Measurements from ENCODE around the gene B3GNT9.
"Not testable (repeated sequence)": the region's sequence is repeated elsewhere in the genome, so short reads cannot be mapped to it uniquely, and the experiment has no call there.

The B3GNT9 gene

DNA sequence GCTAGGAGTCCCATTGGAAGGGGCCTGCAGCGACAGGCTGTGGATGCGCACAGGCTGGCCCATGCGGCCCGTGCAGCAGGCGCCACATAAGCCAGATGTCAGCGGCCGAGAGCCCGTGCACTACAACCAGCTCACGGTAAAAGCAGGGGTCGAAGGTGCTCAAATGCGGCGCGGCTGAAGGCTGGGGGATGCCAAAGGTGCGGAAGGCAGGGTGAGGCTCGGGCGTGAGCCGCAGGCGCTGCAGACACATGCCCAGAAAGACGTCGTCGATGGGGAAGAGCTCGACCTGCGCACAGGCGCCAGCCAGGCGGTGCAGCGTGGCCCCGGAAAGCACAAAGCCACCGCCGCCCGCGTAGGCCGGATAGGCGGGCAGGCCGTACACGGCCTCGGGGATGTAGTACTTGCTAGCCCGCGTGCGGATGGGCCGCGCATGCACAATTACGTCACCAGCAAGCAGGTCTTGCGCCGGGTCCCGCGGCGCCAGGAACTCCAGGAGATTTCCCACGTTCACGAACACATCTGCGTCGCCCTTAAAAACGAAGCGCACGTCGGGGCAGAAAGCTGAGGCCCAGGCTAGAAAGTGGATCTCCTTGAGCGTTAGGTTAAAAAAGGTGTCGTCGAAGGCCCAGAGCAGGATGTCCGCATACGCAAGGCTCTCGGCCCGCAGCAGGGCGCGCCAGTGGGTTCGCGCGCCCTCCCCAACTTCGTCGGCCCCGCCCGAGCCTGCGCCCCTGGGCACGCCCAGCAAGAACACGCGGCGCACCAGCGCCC lies 1.3 kb downstream of the B3GNT9 start:
- no peak for DNase-seq

DNA sequence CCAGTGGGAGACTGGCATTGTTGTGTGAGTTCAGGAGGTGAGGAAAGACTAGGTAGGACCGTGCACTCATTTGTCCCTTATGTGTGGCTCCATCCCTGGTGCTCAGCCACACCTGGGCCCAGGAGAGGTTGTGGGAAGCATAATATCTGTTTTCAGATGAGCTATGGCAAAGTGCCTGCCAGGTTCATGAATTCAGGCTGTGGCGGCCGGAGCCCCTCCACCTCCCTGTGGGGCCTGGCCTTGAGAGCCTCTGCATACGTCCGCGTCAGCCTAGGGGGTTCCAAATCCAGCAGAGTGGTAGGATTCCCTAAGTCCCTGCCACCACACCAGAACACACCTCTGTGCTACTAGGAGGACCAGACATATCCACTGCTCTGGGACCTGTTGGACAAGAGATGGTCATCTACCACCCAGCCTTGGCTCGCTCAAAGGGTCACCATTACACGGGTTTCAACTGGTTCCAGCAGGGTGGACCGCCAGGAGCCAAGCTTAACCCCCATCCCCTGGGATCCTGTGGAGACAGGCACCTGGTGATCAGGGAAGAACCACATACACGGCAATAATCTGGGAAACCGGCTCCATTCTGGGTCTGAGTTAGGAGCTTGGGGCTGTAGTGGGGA lies 2.0 kb downstream of the B3GNT9 start:
- no peak for DNase-seq

DNA sequence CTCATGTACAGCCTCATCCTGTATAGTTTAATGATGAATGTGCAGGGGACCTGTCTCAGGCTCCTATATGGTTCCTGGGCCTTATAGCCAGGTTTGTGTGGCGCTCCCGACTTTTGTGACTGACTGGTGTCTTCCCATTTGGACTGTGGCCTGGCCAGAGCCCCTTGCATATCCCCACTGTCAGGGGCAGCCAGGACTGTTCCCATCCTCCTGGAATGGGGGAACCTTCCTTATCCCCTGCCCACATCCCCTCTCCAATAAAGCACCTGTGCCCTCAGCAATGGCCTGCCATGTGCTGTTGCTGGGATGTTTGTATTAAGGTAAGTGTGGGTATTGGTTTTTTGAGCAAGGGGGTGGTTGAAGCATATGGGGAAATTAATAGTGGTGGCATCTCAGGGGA lies 2.6 kb downstream of the B3GNT9 start:
- DNase-seq: no peak

DNA sequence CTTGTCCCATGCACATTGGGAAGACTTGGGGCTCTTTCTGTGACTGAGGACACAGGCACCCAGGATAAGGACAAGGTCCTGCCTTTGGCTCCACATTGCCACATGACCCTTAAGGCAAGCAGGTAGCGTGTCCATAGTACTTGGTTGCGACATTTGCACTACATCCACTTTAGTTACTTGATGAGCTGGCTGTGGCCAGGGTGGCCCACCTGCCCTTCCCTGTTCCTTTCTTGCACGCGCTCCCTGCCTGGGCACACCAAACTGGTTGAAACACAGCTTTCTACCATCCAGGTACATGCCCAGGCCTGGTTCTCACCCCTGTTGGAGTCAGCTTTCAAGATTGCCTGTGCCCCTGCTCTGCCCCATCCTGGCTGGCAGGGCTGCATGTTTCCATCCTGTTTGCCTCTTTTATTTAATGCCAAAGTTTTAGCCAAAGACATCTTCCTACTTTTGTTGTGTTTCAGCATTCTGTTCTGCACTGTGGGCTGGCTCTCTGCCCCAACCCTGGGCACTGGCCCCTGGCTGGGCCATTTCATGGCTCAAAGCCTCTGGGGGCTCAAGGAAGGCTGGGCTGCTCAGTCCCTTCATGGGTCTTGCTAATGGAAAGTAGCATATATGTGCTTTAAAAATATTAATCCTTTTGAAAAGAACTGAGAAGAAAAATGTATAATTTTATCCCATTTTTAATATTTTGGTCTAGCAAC lies 3.2 kb downstream of the B3GNT9 start:
- DNase-seq: no peak

DNA sequence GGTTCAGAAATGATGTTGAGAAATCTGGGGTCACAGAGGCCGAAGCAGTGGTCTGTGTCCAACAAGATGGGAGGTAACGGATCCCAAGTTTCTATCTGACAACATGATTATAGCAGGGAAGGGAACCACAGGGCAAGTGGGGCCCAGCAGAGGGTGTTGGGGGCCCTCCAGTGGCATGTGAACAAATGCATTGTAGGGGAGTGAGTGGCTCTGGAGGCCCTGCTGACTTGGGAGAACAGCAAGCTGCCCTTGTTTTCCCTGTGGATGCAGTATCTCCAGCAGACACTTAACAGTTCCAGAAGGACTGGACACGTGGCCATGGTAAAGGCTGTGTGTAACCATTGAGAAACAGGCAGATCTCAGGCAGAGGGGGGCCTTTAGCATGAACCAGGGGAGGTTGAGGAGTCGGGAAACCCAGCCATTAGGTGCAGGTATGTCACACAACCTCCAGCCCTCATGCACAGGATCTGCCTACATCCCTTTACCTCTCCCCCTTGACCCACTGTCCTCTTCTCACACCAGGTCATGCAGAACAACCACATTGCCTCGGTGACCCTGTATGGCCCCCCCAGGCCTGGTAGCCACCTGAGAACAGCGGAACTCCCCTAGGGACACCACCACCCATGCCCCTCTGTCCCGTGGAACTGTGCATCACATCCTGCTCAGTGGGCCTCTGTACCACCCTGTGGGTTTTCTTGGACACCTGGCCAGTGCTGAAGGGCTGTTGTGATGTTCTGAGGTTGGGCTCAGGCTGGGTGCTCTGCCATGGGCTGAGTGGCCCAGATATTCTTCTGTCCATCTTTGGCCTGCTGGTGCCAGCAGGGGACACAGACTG lies 4.1 kb downstream of the B3GNT9 start:
- no peak for DNase-seq

DNA sequence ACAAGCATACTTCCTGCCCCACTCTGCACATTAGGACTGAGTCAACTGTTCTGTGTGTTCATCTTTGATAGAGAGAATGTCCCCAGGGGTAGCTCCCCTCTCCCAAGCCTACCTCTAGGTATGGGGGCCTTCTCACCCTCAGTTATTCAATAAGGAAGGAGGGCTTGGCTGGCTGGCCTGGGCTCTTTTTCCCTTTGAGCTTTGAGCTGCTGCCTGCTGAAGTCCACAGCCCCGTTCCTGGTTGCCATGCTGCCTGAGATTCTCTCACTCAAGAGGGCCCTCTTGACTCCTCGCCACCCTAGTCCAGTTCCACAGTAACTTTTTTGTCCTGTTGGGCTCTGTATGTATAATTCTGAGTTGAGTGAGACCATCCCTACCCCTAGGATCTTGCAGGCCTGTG lies 5.1 kb downstream of the B3GNT9 start:
- DNase-seq: no peak

DNA sequence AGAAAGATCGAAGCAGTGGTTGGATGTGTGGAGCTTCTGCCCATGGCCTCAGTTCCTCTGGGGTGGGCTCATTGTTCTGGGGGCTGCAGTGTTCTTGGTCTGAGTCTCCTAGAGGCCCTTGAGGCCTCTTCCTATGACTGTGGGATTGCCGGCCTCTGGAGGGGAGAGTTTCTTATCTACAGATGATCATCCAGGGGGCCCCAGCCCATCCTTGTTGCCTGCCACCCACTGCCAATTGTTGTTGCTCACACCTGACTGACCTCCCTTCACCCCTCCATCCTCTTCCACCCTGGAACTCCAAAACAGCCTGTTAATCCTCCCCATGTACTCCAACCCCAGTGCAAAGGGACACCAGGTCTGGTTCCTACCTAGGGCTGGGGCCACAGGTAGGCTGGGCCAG lies 5.9 kb downstream of the B3GNT9 start:
- DNase-seq: no peak

DNA sequence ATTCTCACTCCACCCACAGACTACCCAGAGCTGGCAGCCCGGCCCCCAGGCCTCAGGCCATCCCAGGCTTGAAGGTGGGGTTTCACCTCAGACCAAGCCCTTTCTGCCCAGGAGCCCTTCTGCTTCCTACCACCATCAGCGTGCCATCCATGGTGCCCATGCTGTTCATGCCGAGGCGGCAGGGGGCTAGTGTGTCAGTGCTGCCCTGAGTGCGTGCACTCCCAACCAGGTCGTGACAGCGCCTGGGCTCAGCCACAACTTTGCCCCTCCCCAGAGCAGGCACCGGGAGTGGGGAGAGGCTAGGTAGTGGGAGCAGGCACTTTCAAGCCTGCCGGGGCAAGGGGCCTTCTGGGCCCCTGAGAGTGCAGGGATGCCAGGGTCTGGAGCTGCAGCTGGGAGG lies 8.5 kb downstream of the B3GNT9 start:
- DNase-seq: no peak

DNA sequence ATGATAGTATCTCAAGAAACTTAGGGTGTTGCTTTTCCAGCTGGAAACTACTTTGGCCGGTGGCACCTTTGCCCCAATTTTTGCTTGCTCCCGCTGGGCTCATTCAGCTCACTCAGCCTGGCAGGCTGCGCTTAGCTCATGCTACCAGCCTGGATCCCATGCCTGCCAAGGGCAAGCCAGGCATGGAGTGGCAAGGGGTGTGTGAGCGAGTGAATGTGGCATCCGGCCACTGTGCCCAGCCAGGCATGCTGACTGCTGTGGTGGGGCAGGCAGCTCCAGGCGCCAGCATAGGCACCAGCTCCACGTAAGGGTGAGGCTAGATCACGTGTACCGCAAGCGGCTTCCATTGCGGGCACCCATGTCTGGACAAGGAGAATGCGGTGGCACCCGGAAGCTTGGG lies 9.4 kb downstream of the B3GNT9 start:
- DNase-seq: no peak

DNA sequence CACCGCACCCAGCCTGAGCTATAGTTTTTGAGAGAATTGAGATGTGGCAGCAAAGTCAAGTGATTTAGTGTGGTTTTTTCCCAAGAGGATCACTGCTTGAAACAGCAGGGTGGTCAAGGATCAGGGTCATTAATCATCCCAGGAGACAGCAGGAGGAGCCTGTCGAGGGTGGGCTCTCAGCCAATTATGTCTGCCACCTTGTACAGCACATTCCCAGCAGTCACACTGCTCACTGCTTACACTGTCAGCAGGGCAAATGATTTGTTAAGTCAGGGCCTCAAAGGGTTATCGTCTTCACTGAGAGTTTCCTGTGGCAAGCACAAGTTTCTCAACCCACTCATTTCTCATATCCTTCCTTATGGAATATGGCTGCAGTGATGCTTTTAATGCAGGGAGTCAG lies 13.2 kb downstream of the B3GNT9 start:
- no peak for DNase-seq

DNA sequence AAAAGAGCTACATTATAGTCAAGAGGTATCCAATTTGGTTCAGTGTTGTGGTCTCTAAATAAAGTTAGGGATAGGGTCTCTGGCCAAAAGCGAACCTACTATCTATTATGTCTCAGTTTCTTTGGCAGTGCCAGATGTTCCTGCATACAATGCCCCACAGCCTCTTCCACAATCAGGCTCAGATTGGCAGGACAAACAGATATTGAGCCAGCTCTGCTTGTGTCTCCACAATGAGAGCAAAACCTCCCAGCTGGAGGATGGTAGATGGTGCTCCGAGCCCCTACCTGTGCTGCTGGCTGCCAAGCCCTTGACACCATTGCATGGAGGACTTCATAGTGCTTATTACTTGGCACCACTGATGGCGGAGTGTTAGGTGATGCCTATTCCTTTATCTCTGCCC lies 21.4 kb downstream of the B3GNT9 start:
- DNase-seq: no peak

DNA sequence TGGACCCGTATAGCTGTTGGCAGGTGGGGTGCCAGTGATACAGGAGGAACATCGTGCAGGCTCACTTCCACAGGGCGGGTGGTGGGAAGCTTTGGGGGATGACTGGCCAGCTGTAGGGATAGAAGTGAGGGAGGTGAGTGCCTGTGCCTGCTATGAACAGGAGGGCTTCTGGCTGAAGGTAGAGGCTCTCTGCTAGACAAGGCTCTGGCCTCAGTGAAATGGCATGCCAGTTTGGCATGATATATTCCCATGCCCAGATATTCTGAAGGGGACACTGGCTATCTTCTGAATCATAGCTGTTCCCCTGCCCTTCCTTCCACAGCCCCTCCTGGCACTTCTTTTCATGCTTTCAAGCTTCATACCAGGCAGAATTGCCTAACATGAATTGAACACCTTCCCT lies 21.9 kb downstream of the B3GNT9 start:
- no peak for DNase-seq

DNA sequence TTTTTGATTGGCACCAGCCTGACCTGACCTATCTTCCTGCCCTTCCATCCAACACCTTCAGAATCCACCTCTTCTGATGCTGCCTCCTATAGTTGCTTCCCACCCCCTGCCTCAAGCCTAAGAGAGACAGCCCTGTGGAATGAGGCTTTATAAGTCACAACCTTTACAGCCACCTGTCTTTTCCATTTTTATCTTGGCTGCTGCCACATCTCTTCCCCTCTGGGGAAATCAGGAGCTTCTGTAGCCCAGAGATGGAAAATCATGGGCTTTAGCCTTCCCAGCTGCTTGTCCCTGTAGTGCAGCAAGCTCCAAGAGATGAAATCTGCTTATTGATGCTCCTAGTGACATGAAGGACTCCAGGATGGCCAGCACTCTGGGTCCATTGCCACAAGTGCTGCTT lies 22.4 kb downstream of the B3GNT9 start:
- DNase-seq: no peak

DNA sequence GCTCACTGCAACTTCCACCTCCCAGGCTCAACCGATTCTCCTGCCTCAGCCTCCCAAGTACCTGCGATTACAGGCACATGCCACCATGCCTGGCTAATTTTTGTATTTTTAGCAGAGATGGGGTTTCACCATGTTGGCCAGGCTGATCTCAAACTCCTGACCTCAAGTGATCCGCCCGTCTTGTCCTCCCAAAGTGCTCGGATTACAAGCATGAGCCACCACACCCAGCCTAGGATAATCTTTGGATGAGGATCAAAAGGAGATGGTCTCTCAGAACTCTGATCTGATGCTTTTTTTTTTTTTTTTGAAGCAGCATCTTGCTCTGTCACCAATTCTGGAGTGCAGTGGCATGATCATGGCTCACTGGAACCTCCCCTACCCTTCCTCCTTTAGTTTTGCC lies 28.0 kb downstream of the B3GNT9 start:
- not testable (repeated sequence) for DNase-seq

DNA sequence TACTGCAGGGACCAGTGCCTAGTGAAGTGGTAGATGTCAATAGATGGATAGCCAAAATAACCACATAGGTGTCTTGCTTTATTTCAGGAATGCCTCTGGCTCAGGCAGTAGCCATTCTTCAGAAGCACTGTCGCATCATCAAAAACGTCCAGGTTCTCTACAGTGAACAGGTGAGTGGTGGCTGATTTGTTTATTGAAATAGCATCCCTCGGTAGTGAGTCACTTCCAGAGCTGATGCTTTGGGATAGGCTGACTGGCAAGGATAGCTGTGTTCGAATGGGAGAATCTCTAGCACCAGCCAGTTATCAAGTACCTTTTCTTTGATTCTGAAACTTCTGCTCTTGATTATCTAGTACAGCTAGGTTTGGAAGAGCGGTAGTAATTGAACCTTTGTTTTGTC lies 30.8 kb downstream of the B3GNT9 start:
- DNase-seq: no peak

DNA sequence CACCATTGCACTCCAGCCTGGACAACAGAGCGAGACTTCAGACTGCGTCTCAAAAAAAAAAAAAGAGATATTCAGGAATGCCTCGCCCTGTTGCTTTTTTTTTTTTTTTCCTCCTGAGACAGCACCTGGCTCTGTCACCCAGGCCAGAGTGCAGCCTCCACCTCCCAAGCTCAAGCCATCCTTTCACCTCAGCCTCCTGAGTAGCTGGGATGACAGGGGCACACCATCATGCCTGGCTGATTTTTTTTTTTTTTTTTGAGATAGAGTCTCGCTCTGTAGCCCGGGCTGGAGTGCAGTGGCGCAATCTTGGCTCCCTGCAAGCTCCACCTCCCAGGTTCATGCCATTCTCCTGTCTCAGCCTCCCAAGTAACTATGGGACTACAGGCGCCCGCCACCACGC lies 33.1 kb downstream of the B3GNT9 start:
- no peak for DNase-seq

DNA sequence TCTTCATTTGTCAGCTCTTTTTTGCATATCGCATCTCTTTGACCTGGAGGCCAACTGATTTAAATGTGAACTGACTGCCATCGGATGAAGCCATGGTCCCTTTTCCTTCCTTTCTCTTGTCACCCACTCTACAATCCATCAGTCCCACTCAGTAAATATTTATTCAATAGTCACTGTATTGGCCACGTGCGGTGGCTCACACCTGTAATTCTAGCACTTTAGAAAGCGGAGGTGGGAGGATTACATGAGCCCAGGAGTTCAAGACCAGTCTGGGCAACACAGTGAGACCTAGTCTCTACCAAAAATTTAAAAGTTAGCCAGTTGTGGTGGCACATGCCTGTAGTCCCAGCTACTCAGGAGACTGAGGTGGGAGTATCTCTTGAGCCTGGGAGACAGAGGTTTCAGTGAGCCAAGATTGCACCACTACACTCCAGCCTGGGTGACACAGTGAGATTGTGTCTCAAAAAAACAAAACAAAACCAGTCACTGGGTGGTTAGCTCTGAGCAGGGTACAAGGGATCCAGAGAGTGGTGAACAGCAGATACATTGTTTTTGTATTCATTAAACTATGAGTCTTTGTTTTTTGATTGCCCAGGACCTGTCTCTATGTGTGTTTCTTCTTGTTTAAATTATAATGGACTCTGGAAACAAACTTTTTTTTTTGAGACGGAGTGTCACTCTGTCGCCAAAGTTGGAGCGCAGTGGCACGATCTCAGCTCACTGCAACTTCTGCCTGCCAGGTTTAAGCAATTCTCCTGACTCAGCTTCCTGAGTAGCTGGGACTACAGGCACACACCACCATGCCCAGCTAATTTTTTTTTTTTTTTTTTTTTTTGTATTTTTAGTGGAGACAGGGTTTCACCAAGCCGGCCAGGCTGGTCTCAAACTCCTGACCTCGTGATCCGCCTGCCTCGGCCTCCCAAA lies 34.1 kb downstream of the B3GNT9 start:
- DNase-seq: no peak

DNA sequence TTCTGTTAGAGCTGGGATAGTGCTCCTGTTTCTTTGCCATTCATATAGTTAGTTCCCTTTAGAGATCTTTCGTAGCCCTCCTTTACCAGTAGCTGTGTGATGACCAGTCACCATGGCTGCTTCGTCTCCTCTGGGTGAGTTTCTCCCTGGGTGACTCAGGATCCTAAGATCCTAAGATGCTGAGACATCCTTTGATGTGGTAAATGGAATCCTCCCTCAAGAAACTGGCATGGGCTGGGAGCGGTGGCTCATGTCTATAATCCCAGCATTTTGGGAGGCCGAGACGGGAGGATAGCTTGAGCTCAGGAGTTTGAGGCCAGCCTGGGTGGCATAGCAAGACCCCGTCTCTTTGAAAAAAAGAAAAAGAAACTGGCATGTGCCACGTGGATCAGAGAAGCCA lies 35.2 kb downstream of the B3GNT9 start:
- no peak for DNase-seq

DNA sequence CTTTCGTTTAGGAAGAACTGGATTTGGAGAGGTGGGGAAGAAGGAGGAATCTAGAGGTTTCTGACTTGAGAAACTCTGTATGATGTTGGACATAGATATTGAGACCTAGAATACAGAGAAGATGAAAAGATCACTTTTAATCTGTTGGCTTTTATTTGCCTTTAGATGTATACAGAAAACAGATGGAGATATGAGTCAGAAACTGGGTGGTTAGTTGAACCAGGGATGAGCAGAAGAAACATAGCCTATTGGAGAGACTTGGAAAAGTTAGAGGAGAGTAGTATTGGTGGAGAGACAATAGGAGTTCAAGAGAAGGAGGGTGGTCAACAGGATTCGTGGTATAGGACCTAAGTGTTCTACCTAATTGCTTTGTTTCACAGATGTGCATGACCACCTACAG lies 36.0 kb downstream of the B3GNT9 start:
- no peak for DNase-seq

DNA sequence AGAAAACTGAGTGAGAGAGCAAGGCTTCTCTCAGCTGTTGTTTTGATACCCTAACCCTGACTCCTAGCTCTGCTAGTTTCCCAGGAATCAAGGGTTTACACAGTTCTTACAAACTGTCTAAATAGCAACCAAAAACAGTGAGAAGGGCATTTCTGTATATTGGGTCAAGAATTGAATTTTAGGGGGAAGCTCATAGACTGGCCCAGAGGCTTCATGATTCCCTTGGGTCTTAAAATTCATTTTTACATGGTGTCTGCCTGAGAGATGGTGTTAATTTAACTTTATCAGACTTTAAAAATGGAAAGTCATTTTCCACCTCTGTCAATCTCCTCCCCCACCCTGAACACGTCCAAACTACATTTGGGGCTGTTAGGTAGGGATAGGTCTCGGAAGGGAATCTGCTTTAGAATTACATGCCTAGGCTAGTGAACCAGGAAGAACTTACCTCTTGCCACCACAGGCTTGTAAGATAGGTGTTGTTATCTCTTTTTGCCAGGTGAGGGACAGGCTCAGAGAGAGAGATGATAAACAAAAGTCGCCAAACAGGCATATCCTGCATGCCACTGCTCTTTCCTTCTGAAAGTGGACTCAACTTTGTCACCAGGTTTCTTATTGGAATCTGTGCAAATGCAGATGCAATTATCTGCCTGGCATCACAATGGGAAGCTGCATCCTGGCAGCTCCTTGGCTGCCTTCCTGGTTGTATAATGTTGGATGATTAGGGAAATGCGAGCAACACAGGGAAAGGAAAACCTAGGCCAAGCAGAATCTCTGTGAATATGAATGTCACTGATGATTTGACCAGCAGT lies 38.0 kb downstream of the B3GNT9 start:
- DNase-seq: no peak

DNA sequence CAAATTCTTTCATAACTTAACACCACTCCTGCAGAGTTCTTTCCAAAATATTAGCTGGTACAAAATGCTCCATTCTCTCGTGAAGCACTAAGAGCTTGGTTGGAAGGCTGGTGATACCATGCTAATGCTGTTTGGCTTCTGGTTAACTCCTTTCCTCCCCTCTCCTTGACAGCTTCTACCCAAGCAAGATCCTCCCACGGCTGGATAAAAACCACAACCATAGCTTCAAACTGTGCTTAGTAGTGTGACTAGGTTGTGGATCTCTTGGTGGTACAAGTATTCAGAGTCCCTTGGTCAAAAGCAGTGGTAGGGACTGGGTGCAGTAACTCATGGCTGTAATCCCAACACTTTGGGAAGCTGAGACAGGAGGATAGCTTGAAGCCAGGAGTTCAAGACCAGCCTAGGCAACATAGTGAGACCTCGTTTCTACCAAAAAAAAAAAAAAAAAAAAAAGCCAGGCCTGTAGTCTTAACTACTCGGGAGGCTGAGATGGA lies 38.8 kb downstream of the B3GNT9 start:
- DNase-seq: no peak

All from activated T-cell treated with anti-CD3 and anti-CD28 coated beads, Interleukin-2, amount 50 U/mL, for 1 hour (primary cell).